ENCODE results near the gene TYW1B.

DNA sequence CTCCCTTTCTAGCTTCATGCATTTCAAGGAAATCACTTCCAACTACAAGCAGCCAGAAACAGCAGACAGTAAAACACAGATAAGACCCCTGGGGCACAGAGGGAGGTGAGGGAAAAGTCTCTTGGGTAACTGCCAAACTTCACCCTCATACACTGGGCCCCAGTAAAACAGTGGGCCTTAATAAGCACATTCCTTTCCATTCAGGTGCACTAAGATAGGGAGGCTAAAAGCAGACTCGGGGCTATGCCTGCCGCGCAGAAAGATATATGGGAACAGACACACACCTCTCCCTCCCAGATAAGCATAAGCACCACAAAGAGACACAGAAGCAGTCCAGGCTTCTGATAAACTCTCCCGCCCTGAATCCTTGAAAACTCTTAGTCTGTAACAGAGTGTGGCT, 117.0 kb downstream of the TYW1B start:
- TF ChIP-seq, protein P1, sequence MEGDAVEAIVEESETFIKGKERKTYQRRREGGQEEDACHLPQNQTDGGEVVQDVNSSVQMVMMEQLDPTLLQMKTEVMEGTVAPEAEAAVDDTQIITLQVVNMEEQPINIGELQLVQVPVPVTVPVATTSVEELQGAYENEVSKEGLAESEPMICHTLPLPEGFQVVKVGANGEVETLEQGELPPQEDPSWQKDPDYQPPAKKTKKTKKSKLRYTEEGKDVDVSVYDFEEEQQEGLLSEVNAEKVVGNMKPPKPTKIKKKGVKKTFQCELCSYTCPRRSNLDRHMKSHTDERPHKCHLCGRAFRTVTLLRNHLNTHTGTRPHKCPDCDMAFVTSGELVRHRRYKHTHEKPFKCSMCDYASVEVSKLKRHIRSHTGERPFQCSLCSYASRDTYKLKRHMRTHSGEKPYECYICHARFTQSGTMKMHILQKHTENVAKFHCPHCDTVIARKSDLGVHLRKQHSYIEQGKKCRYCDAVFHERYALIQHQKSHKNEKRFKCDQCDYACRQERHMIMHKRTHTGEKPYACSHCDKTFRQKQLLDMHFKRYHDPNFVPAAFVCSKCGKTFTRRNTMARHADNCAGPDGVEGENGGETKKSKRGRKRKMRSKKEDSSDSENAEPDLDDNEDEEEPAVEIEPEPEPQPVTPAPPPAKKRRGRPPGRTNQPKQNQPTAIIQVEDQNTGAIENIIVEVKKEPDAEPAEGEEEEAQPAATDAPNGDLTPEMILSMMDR (conservative IDR thresholded peaks at IDR 0.05), result no peak
- no peak for TF ChIP-seq EZH2 (IDR thresholded peaks at IDR 0.05; ENCODE audit: low read depth)
